CD4-positive, alpha-beta T cell treated with Interleukin-4 for 4 hours (primary cell): Measurements from ENCODE around the gene UBE2N.

Source experiments
- DNase-seq: peaks from one replicate; pipeline ENCODE4 v3.0.0-alpha.2; 2020

Gene UBE2N

GRCh38 chr12:93378998-93379325 lies 62.8 kb downstream of the UBE2N start:
- DNase-seq = no peak

GRCh38 chr12:93378196-93378997 lies 63.4 kb downstream of the UBE2N start:
- DNase-seq = peak; percentile 58

GRCh38 chr12:93377252-93378195 lies 64.2 kb downstream of the UBE2N start, which contains the start of gene NUDT4:
Gene NUDT4 (plus strand): TSS chr12:93377925. CDS start chr12:93378323, 398 bp downstream.
- DNase-seq = peak; percentile 95

GRCh38 chr12:93376436-93377251 lies 65.1 kb downstream of the UBE2N start:
- no peak for DNase-seq

GRCh38 chr12:93375906-93376305 lies 65.8 kb downstream of the UBE2N start:
- DNase-seq = no peak

GRCh38 chr12:93373961-93374656 lies 67.6 kb downstream of the UBE2N start:
- no peak for DNase-seq

- no peak for DNase-seq
Observed at GRCh38 chr12:93370947-93371346, 70.8 kb downstream of the UBE2N start.

GRCh38 chr12:93369505-93369904 lies 72.2 kb downstream of the UBE2N start:
- DNase-seq = no peak

- no peak for DNase-seq
Observed at GRCh38 chr12:93368766-93369165, 73.0 kb downstream of the UBE2N start.

- DNase-seq = no peak
Observed at GRCh38 chr12:93366422-93366821, 75.3 kb downstream of the UBE2N start.

GRCh38 chr12:93365616-93366405 lies 75.9 kb downstream of the UBE2N start:
- no peak for DNase-seq

- DNase-seq = peak; percentile 15
Observed at GRCh38 chr12:93363841-93364297, 77.9 kb downstream of the UBE2N start.

GRCh38 chr12:93361151-93361919 lies 80.4 kb downstream of the UBE2N start:
- no peak for DNase-seq

GRCh38 chr12:93360688-93361087 lies 81.1 kb downstream of the UBE2N start:
- no peak for DNase-seq

- DNase-seq = no peak
Observed at GRCh38 chr12:93358821-93359220, 82.9 kb downstream of the UBE2N start.

GRCh38 chr12:93358058-93358457 lies 83.7 kb downstream of the UBE2N start:
- DNase-seq = no peak

- DNase-seq = no peak
Observed at GRCh38 chr12:93356214-93356613, 85.5 kb downstream of the UBE2N start.
